HCT116 (cell line): ENCODE data around the gene IFI35.

ENCODE experiments used
- EZH2 ChIP-seq: fragments of 200-600 bp; sonication (generic); IDR thresholded peaks from 2 replicates; pipeline ENCODE4 v1.6.1; 2017; ENCODE audit warnings: antibody characterized with exemption, mixed run types
- POLR2A ChIP-seq: IDR thresholded peaks from 2 replicates; pipeline ENCODE4 v1.7.0; 2011; ENCODE audit warnings: borderline replicate concordance; ENCODE audit not compliant: insufficient read depth, insufficient read length; ENCODE audit errors: extremely low read depth
- RAD21 ChIP-seq: IDR thresholded peaks from 2 replicates; pipeline ENCODE4 v1.6.1; 2012; ENCODE audit warnings: low read depth, mild to moderate bottlenecking

DNA sequence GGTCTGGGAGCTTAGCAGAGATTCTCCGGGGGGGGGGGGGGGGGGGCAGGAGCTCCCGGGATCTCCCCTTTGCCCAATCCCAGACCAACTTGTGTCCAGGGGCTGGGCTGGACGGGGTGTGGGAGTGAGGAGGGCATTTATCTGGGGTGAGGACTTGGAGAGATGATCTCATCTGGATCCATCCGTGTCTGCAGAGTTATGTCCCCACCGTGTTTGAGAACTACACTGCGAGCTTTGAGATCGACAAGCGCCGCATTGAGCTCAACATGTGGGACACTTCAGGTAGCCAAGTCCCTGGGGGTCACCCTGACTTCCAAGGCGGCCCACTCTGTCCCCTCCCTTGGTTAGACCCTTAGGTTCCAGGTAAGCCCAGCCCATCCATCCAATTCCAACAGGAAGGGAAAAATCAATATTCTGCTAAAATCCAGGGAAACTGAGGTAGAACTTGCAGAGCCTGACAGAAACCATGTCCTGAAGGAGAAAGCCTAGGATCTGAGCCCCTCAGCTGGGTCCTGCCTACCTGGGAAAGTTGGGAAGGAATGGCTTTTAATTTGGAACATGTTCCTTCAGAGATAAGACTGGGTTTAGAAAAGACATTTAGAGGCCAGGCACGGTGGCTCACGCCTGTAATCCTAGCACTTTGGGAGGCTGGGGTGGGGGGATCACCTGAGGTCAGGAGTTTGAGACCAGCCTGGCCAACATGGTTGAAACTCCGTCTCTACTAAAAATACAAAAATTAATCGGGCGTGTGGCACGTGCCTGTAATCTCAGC, 19.4 kb downstream of the IFI35 start:
- TF ChIP-seq RAD21 (no peak), EZH2 (no peak), POLR2A (no peak)
